ENCODE results near the gene SLC25A34.

SLC25A34 gene

GRCh38 chr1:15786581-15786980 is 50.5 kb downstream of the SLC25A34 start:
- no peak for DNase-seq

GRCh38 chr1:15788624-15789301 is 52.7 kb downstream of the SLC25A34 start:
- DNase-seq = no peak

Data from NCI-H2081 (cell line).